Keratinocyte (primary cell): ENCODE results near the gene GALNS.

ENCODE experiments used
- EZH2 ChIP-seq: IDR thresholded peaks from one replicate; pipeline ENCODE4 v1.6.1; 2012; ENCODE audit warnings: inconsistent platforms, mild to moderate bottlenecking, low read length, moderate library complexity
- TF ChIP-seq, protein P1 (sequence below), 3 experiments: IDR thresholded peaks in 1 of 3; conservative IDR thresholded peaks in 1 of 3; optimal IDR thresholded peaks in 1 of 3; 2 replicates in 2 of 3; 3 replicates in 1 of 3; pipeline versions ENCODE3 to v1.5.1; 2011; ENCODE audit warnings: low read length in 3 of 3, mild to moderate bottlenecking in 3 of 3, moderate library complexity in 2 of 3, control low read depth in 1 of 3, inconsistent platforms in 1 of 3; ENCODE audit not compliant: insufficient read depth in 2 of 3; ENCODE audit errors: extremely low read depth in 1 of 3

DNA sequence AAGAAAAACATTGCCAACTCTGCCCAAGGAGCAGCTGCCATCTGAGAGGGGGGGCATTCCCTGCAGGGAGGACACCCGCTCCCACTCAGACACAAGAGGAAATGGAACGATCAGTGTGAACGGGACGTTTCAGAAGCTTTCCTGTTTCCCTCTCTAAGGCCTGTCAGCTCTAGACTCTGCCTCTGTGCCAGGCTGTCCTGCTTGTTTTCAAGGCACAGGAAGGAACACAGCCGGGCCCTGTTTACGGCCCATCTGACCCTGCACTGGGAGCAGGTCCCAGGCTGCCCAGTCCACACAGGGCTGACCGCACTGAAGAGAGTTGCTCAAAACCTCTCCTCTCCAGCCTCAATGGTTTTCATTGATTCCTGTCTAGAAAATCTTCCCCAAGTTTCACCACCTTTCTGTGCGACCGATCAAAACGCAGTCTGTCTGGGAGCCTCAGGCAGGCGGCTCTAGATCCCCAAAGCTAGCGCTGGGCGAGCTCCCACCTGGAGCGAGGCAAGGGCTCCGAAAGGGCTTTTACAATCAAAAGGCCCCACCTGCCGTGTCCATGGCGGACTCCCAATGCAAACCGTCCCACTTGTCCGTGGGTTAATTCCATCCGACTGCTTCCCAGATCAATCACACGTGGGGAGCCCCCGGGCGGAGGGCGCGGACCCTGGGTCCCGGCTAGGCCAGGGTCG is 73.2 kb downstream of the GALNS start:
- TF ChIP-seq, protein P1, sequence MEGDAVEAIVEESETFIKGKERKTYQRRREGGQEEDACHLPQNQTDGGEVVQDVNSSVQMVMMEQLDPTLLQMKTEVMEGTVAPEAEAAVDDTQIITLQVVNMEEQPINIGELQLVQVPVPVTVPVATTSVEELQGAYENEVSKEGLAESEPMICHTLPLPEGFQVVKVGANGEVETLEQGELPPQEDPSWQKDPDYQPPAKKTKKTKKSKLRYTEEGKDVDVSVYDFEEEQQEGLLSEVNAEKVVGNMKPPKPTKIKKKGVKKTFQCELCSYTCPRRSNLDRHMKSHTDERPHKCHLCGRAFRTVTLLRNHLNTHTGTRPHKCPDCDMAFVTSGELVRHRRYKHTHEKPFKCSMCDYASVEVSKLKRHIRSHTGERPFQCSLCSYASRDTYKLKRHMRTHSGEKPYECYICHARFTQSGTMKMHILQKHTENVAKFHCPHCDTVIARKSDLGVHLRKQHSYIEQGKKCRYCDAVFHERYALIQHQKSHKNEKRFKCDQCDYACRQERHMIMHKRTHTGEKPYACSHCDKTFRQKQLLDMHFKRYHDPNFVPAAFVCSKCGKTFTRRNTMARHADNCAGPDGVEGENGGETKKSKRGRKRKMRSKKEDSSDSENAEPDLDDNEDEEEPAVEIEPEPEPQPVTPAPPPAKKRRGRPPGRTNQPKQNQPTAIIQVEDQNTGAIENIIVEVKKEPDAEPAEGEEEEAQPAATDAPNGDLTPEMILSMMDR (optimal IDR thresholded peaks at IDR 0.05 in 1 of 3, IDR thresholded peaks at IDR 0.05 in 1 of 3, conservative IDR thresholded peaks at IDR 0.05 in 1 of 3; ENCODE audit: extremely low read depth in 1 of 3, insufficient read depth in 2 of 3, low read length in 3 of 3): no peak
- no peak for TF ChIP-seq EZH2
